Body of pancreas (tissue), 4 donors: ENCODE data around the gene AFDN.

Experiments
- POLR2A ChIP-seq, 3 donors: fragments of 450-650 bp; IDR thresholded peaks; one replicate each; pipeline ENCODE4 v1.6.1; 2016; ENCODE audit warnings: antibody characterized with exemption in 3 of 3, mild to moderate bottlenecking in 2 of 3
- TF ChIP-seq, protein P1 (sequence below), 7 experiments: fragments of 450-650 bp in 4 of 7; fragments of 200-600 bp in 3 of 7; sonication (generic) in 3 of 7; IDR thresholded peaks; one replicate each; pipeline ENCODE4 v1.5.1; 2016 to 2019; ENCODE audit warnings: antibody characterized with exemption in 7 of 7

DNA sequence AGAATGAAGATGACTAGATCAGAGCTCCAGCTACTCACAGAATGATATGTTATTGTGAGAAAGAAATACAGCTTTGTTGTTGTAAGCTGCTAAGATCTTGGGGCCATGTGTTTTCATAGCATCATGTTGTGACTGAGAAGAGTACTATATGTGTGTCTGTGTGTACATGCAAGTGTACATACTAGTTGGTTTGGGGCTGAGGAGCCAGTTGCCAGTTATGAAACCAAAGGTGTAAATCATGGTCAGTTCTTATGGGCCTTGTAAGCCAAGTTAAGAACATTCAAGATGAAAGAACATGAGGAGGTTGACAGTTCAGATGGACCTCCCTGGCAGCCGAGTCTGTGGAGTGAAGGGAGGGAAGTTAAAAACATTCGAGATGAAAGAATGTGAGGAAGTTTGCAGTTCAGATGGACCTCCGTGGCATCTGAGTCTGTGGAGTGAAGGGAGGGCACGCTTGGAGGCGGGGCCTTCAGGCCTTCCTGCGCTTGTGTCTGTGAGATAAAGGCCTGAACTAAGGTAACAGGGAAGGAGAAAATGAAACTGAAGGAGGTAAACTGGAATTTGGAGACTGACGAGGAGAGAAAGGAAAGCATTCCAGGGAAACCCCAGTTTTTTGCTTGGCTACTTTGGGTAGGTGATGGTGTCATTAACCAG, 13.9 kb downstream of the AFDN start:
- TF ChIP-seq, protein P1, sequence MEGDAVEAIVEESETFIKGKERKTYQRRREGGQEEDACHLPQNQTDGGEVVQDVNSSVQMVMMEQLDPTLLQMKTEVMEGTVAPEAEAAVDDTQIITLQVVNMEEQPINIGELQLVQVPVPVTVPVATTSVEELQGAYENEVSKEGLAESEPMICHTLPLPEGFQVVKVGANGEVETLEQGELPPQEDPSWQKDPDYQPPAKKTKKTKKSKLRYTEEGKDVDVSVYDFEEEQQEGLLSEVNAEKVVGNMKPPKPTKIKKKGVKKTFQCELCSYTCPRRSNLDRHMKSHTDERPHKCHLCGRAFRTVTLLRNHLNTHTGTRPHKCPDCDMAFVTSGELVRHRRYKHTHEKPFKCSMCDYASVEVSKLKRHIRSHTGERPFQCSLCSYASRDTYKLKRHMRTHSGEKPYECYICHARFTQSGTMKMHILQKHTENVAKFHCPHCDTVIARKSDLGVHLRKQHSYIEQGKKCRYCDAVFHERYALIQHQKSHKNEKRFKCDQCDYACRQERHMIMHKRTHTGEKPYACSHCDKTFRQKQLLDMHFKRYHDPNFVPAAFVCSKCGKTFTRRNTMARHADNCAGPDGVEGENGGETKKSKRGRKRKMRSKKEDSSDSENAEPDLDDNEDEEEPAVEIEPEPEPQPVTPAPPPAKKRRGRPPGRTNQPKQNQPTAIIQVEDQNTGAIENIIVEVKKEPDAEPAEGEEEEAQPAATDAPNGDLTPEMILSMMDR (IDR thresholded peaks at IDR 0.05) = no peak
- TF ChIP-seq POLR2A (IDR thresholded peaks at IDR 0.05) = no peak
